Right cardiac atrium (tissue), 5 donors: ENCODE results near the gene ARSD. TPM values are rescaled to one million over a fixed set of nuclear protein-coding genes. Genes with fewer than 3 reads are reported as not detected.
"Not testable (repeated sequence)": the region's sequence is repeated elsewhere in the genome, so short reads cannot be mapped to it uniquely, and the experiment has no call there.

Source experiments
- ATAC-seq, 2 donors: fragments of 200-7000 bp; cut with Tn5 transposase; one replicate each; pipeline versions ENCODE4 v1.8.0 to v1.9.1; 2020; ENCODE audit warnings: moderate library complexity in 2 of 2, mild to moderate bottlenecking in 1 of 2
- DNase-seq, 3 donors: peaks; one replicate each; pipeline ENCODE4 v3.0.0-alpha.2; 2020
- H3K27ac ChIP-seq: one replicate; pipeline ENCODE4 v1.5.1; 2013; ENCODE audit warnings: mild to moderate bottlenecking, low read length, control low read depth, moderate library complexity
- H3K27me3 ChIP-seq: one replicate; pipeline ENCODE4 v1.6.1; 2013; ENCODE audit not compliant: control insufficient read depth, insufficient read depth
- H3K4me1 ChIP-seq: one replicate; pipeline ENCODE4 v1.6.1; 2013; ENCODE audit warnings: low read length; ENCODE audit not compliant: control insufficient read depth, insufficient read depth
- H3K4me3 ChIP-seq: one replicate; pipeline ENCODE4 v1.5.1; 2013; ENCODE audit warnings: low read length, control low read depth
- H3K9me3 ChIP-seq: one replicate; pipeline ENCODE4 v1.6.1; 2013; ENCODE audit warnings: low read length; ENCODE audit not compliant: control insufficient read depth
- WGBS: extraction: QIAGEN DNeasy Blood & Tissue Kit; methylation state at CpG from one replicate; pipeline ENCODE4 v1.1.7; 2013; 5-methylcytosine and 5-hydroxymethylcytosine counted together
- intact Hi-C, 4 donors: fragments of 100-400 bp; cut with DNase I; formaldehyde crosslinking; loops; one replicate each; pipeline versions ENCODE4 v1.11.0 to v1.14.0; 2022 to 2023
- polyA plus RNA-seq: library from polyadenylated mRNA; stranded (reverse); fragments of 200-250 nt; gene quantifications from one replicate; pipeline ENCODE4 v1.2.3, GENCODE V29; 2013
- total RNA-seq, 4 donors: library from RNA; stranded (reverse); fragmentation: NEBNext Ultra II Directional; extraction: Animal tissue kit (Norgen Biotek cat#: 25700); gene quantifications; one replicate each; pipeline ENCODE4 v1.2.1, GENCODE V29; 2021
- donor health status: healthy with polysubstance abuse.
- donor health status: DM: no; HTN: yes; CAD: no.
- donor health status: DM: no; HTN: no; CAD: no.
- donor health status: DM: no; HTN: yes; CAD: no; lungs with severe emphysema.
- donor health status: DM: yes; HTN: yes; CAD: no.

Gene ARSD
- total and polyA plus RNA-seq, 5 donors, result 3.6 to 12.6 (median 7.0) TPM

DNA sequence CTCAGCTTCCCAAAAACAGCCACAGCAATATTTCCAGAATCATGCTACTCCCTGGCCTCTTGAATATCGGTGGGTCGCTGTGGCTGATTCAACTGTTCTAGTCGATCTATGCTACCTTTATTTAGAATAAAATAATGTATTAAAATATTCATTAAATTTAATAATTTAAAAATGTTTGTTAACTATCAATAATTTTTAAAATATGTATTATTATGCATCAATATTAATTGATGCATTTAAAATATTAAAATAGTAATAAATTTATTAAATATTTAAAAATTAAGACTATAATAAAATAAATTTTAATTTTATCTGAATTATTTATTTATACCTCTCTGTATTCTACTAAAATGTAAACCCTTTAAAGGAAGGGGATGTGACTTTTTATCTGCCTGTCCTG is 19.0 kb downstream of the ARSD start:
- DNase-seq (no peak), ATAC-seq (no peak)
- H3K27ac ChIP-seq, result no peak overlapping the region
- intact Hi-C loops, result no loop called here
- no peaks in the 10 kb centered on the region for H3K9me3 ChIP-seq
- WGBS, result 89% methylated on average over 3 of the region's 3 CpGs
- H3K4me3 ChIP-seq, result no peak overlapping the region
- no peaks in the 10 kb centered on the region for H3K4me1 ChIP-seq
- H3K27me3 ChIP-seq, result no peaks in the 10 kb centered on the region

GRCh38 chrX:2908125-2908685 is 20.9 kb downstream of the ARSD start:
- Histone ChIP-seq H3K9me3 (no peaks in the 10 kb centered on the region), H3K4me3 (no peak overlapping the region), H3K4me1 (no peaks in the 10 kb centered on the region), H3K27ac (no peak overlapping the region), H3K27me3 (no peaks in the 10 kb centered on the region)
- WGBS, result 98% methylated on average over 2 of the region's 2 CpGs
- intact Hi-C loops, result no loop called here
- DNase-seq (no peak), ATAC-seq (no peak)

GRCh38 chrX:2907295-2907694 is 21.8 kb downstream of the ARSD start:
- no peak for DNase-seq
- no peak for ATAC-seq
- no peaks in the 10 kb centered on the region for H3K4me1 ChIP-seq
- intact Hi-C loops, result no loop called here
- H3K27me3 ChIP-seq, result no peaks in the 10 kb centered on the region
- H3K27ac ChIP-seq, result no peak overlapping the region
- no peaks in the 10 kb centered on the region for H3K9me3 ChIP-seq
- 94% methylated on average over 27 of the region's 27 CpGs for WGBS
- H3K4me3 ChIP-seq, result no peak overlapping the region

DNA sequence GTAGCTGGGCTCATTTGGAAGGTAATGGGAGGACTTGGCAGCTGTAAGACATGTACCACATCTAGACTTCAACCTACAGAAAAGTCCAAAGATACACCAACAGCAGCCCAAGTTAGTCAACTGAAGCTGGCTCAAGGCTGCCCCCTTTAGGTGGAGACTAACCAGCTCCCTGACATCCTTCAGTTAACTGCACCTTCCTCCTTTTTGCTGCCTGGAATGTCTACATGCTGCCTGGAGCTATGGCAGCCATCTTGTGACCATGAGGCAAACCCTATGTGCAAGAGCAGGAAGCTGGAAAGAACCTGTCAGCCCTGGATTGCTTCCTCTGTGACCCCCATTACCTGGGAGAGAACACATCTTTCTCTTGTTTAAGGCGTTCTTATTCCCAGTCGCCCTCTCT is 25.8 kb downstream of the ARSD start:
- ATAC-seq (no peak), DNase-seq (no peak)
- Histone ChIP-seq H3K9me3 (no peaks in the 10 kb centered on the region), H3K4me3 (no peak overlapping the region), H3K4me1 (no peaks in the 10 kb centered on the region), H3K27ac (no peak overlapping the region), H3K27me3 (no peaks in the 10 kb centered on the region)
- intact Hi-C loops, result no loop called here
- WGBS, result 92% methylated on average over 2 of the region's 2 CpGs

DNA sequence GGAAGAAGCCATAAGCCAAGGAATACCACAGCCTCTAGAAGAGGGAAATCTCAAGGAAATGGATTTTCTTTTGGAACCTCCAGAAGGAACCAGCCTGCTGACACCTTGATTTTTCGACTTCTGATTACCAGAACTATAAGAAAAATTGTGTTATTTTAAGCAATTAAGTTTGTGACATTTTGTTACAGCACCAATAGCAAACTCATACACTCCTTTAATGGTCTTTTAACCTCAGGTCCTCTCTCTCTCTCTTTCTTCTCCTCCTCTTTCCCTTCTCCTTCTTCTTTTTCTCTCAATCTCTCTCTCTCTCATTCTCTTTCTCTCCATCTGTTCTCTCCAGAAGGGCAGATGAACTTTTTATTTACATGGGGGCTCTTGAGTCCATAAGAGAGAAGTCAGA is 26.3 kb downstream of the ARSD start:
- 95% methylated on average over 1 of the region's 1 CpG for WGBS

DNA sequence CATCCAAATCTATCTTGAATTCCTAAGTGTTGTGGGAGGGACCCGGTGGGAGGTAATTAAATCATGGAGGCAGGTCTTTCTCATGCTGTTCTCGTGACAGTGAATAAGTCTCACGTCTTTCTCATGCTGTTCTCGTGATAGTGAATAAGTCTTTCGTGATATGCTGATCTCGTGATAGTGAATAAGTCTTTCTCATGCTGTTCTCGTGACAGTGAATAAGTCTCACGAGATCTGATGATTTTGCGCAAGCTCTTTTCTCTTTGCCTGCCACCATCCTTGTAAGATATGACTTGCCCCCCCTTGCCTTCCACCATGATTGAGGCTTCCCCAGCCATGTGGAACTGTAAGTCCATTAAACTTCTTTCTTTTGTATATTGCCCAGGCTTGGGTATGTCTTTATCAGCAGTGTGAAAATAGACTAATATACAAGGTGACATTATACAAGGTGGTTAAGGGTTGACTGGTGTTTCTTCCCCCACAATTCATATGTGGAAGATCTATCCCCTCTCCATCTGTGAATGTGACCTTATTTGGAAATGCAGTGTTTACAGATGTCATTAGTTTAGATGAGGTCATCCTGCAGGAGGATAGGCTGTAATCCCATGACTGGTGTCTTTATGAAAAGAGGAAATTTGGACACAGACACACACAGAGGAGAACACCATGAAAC is 27.6 kb downstream of the ARSD start:
- DNase-seq (no peak), ATAC-seq (no peak)
- Histone ChIP-seq H3K4me3 (no peak overlapping the region), H3K4me1 (peaks cover 1% of the 10 kb centered on the region), H3K27me3 (no peaks in the 10 kb centered on the region), H3K27ac (no peak overlapping the region), H3K9me3 (no peaks in the 10 kb centered on the region)
- intact Hi-C loops, result no loop called here
- WGBS, result 78% methylated on average over 9 of the region's 9 CpGs

More for the DNA sequence above, 26.3 kb downstream of the ARSD start:
- intact Hi-C loops, result no loop called here
- ATAC-seq (no peak), DNase-seq (no peak)
- H3K4me3 ChIP-seq, result no peak overlapping the region
- H3K27ac ChIP-seq, result no peak overlapping the region
- H3K4me1 ChIP-seq, result no peaks in the 10 kb centered on the region
- no peaks in the 10 kb centered on the region for H3K9me3 ChIP-seq
- H3K27me3 ChIP-seq, result no peaks in the 10 kb centered on the region

DNA sequence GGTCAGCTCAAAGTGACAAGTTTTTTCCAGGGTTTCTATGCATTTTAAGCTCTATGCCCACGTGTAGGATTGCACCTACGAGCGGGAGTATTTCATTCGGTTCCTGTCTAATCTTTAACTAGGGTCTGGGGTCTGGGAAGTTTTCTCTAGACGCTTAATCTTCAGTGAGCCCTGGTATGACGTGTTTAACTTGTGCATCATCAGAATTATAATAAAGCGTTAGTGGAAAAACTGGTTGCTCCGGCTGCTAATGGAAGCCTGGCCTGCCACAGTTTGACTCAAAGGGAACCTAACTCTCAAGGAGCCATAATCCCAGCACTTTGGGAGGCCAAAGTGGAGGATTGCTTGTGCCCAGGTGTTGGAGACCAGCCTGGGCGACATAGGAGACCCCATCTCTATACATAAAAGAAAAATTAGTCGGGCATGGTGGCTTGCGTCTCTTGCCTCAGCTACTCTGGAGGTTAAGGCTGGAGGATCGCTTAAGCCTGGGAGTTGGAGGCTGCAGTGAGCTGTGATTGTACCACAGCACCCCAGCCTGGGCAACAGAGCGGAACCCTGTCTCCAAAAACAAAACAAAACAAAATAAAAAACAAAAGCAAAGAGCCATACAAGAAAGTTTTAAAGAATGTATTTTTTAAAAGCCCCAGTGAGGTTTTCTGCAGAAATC is 30.2 kb downstream of the ARSD start:
- Histone ChIP-seq H3K4me1 (peaks cover 1% of the 10 kb centered on the region), H3K4me3 (no peak overlapping the region), H3K27ac (no peak overlapping the region), H3K9me3 (no peaks in the 10 kb centered on the region), H3K27me3 (no peaks in the 10 kb centered on the region)
- intact Hi-C loops, result no loop called here
- WGBS, result 83% methylated on average over 13 of the region's 13 CpGs
- ATAC-seq (no peak), DNase-seq (no peak)

- ATAC-seq, result peak; percentile 43 to 79
- 14% methylated on average over 22 of the region's 22 CpGs for whole genome bisulfite sequencing
Observed at GRCh38 chrX:2897690-2898623, 31.2 kb downstream of the ARSD start.

DNA sequence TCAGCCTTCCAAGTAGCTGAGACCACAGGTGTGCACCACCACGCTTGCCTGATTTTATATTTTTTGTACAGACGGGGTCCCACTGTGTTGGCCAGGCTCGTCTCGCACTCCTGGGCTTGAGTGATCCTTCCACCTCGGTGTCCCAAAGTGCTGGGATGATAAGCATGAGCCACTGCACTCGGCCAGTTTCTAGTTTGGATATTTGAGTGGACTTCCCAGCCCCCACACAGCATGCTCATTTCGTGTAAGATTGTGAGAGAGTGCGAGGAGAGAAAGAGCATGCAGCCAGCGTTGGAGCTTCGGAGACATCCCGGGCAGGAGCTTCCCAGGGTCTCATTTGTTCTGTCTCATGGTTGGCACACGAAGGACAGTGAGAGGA is 31.8 kb downstream of the ARSD start:
- peaks cover 1% of the 10 kb centered on the region for H3K4me1 ChIP-seq
- intact Hi-C loops, result no loop called here
- H3K27me3 ChIP-seq, result no peaks in the 10 kb centered on the region
- H3K9me3 ChIP-seq, result no peaks in the 10 kb centered on the region
- no peak overlapping the region for H3K27ac ChIP-seq
- H3K4me3 ChIP-seq, result no peak overlapping the region
- ATAC-seq (no peak), DNase-seq (no peak)
- WGBS, result 74% methylated on average over 12 of the region's 12 CpGs

More at GRCh38 chrX:2897690-2898623, 31.2 kb downstream of the ARSD start:
- intact Hi-C loops, H3K27ac ChIP-seq, DNase-seq, H3K4me1 ChIP-seq, H3K9me3 ChIP-seq, H3K4me3 ChIP-seq, H3K27me3 ChIP-seq: not testable (repeated sequence)

GRCh38 chrX:2894885-2895292 is 34.2 kb downstream of the ARSD start:
- Histone ChIP-seq H3K27me3 (no peaks in the 10 kb centered on the region), H3K4me3 (no peak overlapping the region), H3K27ac (no peak overlapping the region), H3K9me3 (no peaks in the 10 kb centered on the region), H3K4me1 (peaks cover 3% of the 10 kb centered on the region)
- intact Hi-C loops, result no loop called here
- ATAC-seq (no peak), DNase-seq (no peak)
- WGBS, result 44% methylated on average over 9 of the region's 9 CpGs

GRCh38 chrX:2892816-2893215 is 36.3 kb downstream of the ARSD start:
- intact Hi-C loops, result no loop called here
- H3K4me1 ChIP-seq, result peaks cover 3% of the 10 kb centered on the region
- ATAC-seq, result no peak
- DNase-seq, result no peak
- WGBS, result 91% methylated on average over 5 of the region's 5 CpGs
- no peaks in the 10 kb centered on the region for H3K27me3 ChIP-seq
- H3K9me3 ChIP-seq, result no peaks in the 10 kb centered on the region
- no peak overlapping the region for H3K27ac ChIP-seq
- H3K4me3 ChIP-seq, result no peak overlapping the region
